B cell (primary cell): ENCODE measurements around the gene PML.

Experiments used
- CTCF ChIP-seq: fragments of 200-600 bp; IDR thresholded peaks from one replicate; pipeline ENCODE4 v1.8.0; 2022; ENCODE audit warnings: antibody characterized with exemption, mild to moderate bottlenecking
- EZH2 ChIP-seq: IDR thresholded peaks from 2 replicates; pipeline ENCODE4 v1.6.1; 2012; ENCODE audit warnings: borderline replicate concordance, low read depth, mild to moderate bottlenecking, moderate library complexity, low read length; ENCODE audit not compliant: insufficient read depth, poor library complexity, severe bottlenecking

GRCh38 chr15:74032606-74033561 is 38.4 kb downstream of the PML start:
- TF ChIP-seq CTCF (no peak), EZH2 (no peak)
